Measurements from ENCODE around the gene NFATC2IP. TPM values are rescaled to one million over a fixed set of nuclear protein-coding genes. Genes with fewer than 3 reads are reported as not detected.

Gene NFATC2IP
- total and polyA plus RNA-seq, 9 of the 15 experiments (the other 6 are each of a cell fraction or from before 2014, with no cell fraction given), result 15.6 to 106 (median 46.9) TPM

DNA sequence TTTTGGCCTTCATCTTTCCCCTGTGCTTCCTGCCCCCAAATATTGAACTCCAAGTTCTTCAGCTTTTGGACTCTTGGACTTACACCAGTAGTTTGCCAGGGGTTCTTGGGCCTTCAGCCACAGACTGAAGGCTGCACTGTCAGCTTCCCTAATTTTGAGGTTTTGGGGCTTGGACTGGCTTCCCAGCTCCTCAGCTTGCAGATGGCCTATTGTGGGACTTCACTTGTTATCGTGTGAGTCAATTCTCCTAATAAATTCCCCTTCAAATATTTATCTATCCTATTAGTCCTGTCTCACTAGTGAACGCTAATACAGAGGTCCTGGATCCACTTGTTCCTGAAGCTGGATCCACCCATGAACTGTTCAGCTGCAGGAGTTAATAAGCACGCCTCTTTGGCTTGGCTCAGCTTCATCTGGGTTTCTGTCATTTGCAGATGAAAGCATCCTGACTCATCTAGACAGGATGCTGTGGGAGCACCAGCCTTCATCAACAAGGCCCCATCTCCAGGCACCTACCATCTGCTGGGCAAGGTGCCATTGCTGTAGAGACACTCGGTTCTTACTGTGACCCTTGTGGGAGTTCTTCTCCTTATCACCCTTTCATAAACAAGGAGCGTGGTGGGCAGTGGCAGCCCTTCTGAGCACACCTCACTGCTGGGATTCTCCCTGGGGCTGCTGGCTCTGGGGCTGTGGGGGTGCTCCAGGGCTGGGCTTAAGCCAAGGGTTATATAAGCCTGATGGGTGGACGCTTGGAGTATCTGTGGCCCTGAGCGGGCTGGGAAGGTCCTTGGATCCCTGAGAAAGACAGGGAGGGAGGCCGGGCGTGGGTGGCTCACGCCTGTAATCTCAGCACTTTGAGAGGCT, 57.2 kb downstream of the NFATC2IP start (continued):
- TF ChIP-seq, protein P1, sequence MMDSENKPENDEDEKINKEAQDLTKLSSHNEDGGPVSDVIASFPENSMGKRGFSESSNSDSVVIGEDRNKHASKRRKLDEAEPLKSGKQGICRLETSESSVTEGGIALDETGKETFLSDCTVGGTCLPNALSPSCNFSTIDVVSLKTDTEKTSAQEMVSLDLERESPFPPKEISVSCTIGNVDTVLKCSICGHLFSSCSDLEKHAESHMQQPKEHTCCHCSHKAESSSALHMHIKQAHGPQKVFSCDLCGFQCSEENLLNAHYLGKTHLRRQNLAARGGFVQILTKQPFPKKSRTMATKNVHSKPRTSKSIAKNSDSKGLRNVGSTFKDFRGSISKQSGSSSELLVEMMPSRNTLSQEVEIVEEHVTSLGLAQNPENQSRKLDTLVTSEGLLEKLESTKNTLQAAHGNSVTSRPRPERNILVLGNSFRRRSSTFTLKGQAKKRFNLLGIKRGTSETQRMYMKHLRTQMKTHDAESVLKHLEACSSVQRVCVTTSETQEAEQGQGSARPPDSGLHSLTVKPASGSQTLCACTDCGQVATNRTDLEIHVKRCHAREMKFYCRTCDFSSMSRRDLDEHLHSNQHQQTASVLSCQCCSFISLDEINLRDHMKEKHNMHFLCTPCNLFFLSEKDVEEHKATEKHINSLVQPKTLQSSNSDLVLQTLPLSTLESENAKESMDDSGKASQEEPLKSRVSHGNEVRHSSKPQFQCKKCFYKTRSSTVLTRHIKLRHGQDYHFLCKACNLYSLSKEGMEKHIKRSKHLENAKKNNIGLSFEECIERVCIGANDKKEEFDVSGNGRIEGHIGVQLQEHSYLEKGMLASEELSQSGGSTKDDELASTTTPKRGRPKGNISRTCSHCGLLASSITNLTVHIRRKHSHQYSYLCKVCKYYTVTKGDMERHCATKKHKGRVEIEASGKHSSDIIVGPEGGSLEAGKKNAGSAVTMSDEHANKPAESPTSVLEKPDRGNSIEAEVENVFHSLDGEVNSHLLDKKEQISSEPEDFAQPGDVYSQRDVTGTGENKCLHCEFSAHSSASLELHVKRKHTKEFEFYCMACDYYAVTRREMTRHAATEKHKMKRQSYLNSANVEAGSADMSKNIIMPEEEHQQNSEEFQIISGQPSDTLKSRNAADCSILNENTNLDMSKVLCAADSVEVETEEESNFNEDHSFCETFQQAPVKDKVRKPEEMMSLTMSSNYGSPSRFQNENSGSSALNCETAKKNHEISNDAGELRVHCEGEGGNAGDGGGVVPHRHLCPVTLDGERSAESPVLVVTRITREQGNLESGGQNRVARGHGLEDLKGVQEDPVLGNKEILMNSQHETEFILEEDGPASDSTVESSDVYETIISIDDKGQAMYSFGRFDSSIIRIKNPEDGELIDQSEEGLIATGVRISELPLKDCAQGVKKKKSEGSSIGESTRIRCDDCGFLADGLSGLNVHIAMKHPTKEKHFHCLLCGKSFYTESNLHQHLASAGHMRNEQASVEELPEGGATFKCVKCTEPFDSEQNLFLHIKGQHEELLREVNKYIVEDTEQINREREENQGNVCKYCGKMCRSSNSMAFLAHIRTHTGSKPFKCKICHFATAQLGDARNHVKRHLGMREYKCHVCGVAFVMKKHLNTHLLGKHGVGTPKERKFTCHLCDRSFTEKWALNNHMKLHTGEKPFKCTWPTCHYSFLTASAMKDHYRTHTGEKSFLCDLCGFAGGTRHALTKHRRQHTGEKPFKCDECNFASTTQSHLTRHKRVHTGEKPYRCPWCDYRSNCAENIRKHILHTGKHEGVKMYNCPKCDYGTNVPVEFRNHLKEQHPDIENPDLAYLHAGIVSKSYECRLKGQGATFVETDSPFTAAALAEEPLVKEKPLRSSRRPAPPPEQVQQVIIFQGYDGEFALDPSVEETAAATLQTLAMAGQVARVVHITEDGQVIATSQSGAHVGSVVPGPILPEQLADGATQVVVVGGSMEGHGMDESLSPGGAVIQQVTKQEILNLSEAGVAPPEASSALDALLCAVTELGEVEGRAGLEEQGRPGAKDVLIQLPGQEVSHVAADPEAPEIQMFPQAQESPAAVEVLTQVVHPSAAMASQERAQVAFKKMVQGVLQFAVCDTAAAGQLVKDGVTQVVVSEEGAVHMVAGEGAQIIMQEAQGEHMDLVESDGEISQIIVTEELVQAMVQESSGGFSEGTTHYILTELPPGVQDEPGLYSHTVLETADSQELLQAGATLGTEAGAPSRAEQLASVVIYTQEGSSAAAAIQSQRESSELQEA (IDR thresholded peaks at IDR 0.05; ENCODE audit: low read depth), result no peak
- TF ChIP-seq NR2C1 (IDR thresholded peaks at IDR 0.05), result no peak
- TF ChIP-seq NR2C1 (tag; IDR thresholded peaks at IDR 0.05), result no peak
- TF ChIP-seq SP1 (CRISPR knock-in tag; IDR thresholded peaks at IDR 0.05), result no peak
- peak; percentile 28 for TF ChIP-seq PRDM10 (IDR thresholded peaks at IDR 0.05; ENCODE audit: partially characterized antibody)
- TF ChIP-seq TCFL5 (CRISPR knock-in tag; conservative IDR thresholded peaks at IDR 0.05), result no peak
- 0 out of 2 replicates have a peak, but pooled peaks have one; percentile 41 for TF ChIP-seq ZNF644 (tag; IDR thresholded peaks at IDR 0.05; ENCODE audit: low read depth)
- TF ChIP-seq RHOXF2B (CRISPR knock-in tag; conservative IDR thresholded peaks at IDR 0.05), result no peak
- TF ChIP-seq PCBP2 (IDR thresholded peaks at IDR 0.05; ENCODE audit: low read depth, low read length, poor library complexity, severe bottlenecking), result no peak
- TF ChIP-seq HCFC1 (IDR thresholded peaks at IDR 0.05; ENCODE audit: low read depth, low read length), result no peak
- no peak for TF ChIP-seq POLR2A (conservative IDR thresholded peaks at IDR 0.05)
- peak; percentile 51; the same call in 1 of the 2 replicates for TF ChIP-seq CBFA2T2 (conservative IDR thresholded peaks at IDR 0.05)
- no peak for TF ChIP-seq NBN (IDR thresholded peaks at IDR 0.05; ENCODE audit: low read depth)
- no peak for TF ChIP-seq ESRRB (CRISPR knock-in tag; IDR thresholded peaks at IDR 0.05; ENCODE audit: borderline replicate concordance)
- TF ChIP-seq MAFG (tag; conservative IDR thresholded peaks at IDR 0.05), result no peak

Data from K562 (cell line).